T-helper 1 cell (primary cell): ENCODE results near the gene EPN2.

Source experiments
- DNase-seq, 5 donors: peaks; one replicate each; pipeline ENCODE4 v3.0.0-alpha.2; 2012 to 2020

EPN2 gene

DNA sequence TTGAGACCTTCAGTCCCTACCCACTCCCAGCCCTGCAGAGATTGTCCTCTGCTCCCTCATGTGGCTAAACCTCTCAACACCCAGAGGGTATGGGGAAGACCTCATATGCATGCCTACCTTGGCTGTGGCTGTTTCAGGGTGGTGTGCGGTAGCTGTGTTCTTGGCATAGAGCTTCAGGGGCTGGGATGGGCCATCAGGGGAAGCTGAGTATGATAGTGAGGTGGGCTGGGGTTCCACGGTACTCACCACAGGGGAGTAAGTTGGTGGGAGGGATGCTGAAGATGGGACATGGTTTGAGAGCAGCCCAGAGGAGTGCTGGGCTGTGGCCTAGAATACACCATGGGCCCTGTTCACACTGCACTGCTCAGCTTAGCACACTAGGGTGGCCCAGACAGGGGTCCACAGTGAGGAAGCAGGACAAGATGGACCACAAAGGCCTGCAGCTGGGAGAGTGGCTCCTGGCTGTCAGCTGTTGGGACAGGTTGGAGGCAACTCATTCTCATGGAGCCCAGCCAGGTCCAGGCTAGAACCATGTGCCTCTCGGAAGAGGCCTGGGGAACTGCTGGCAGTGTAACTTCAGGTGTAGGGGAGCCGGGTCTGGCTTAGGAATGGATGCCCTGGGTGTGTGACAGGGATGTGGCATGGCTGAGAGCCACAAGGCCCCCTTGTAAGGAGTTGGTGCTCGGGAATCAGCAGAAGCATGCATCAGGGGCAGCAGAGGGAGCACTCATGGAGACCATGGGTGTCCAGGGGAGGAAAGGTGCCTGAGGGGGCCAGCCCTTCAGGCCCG is 146.7 kb downstream of the EPN2 start:
- DNase-seq, result no peak

DNA sequence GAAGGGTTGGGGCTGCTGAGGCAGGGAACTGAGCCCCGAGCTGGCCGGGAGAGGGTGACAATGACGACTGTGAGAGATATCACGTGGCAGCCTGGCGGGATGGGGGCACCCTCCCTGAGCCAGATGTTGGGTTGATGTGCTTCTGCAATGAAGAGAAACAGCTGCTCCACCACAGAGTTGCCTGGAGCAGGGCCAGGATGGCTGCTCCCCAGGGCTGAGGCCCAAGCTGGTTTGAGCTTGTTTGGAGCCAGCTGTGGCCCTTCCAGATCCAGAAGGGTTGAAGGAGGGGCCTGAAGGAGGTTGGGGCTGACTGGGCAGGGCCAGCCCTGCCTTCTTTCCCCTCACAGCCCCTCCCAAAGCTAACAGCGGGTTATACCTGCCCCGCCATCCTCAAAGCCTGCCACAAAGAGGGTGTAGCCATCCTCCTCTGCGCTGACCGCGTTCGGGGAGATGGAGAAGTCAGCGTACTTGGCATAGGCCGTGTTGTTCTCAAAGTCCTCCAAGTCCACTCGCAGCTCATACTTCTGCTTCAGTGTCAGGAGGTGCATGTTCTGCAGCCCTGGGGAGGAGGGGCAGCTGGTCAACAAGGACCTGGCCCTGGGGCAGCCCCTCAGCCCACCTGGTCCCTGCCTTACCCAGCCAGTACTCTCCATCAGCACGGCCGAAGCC is 147.7 kb downstream of the EPN2 start:
- no peak for DNase-seq

DNA sequence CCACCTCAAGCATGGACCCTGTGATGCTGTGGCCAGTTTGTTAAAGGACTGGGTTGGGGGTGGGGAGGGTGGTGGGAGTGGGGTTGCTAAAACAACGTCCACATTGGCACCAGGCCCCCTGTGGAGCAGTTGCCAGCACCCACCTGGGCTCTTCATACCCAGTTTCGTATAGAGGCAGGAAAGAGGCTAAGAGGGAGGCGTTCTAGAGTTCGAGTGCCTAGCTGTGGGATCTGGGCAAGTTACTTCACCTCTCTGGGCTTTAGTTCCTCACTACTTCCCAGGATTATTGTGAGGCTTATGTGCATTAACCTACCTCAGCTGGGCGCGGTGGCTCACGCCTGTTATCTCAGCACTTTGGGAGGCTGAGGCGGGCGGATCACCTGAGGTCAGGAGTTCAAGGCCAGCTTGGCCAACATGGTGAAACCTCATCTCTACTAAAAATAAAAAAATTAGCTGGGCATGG is 148.4 kb downstream of the EPN2 start:
- no peak for DNase-seq
